IMR-90 (cell line): ENCODE measurements around the gene TULP4. TPM values are rescaled to one million over a fixed set of nuclear protein-coding genes. Genes with fewer than 3 reads are reported as not detected.

Experiments
- ATAC-seq: fragments of 200-7000 bp; cut with Tn5 transposase; 2 replicates; pipeline ENCODE4 v1.9.1; 2020; ENCODE audit warnings: low read depth, mild to moderate bottlenecking, moderate library complexity
- BruUV-seq: library from RNA; stranded (reverse); fragments of 400-500 nt; replicated peaks from 2 replicates; lab custom pipeline; 2021; lab: Mats Ljungman, UMichigan
- CTCF ChIA-PET: fragments of 300-600 bp; formaldehyde crosslinking; extraction: SDS; loops from one replicate; lab custom pipeline; 2021; ENCODE audit warnings: antibody characterized with exemption; lab: Yijun Ruan, JAX
- POLR2A ChIA-PET: fragments of 300-600 bp; sonication (Branson Sonifier 250); formaldehyde crosslinking; loops from one replicate; lab custom pipeline; 2022; ENCODE audit warnings: antibody characterized with exemption; ENCODE audit not compliant: unreplicated experiment; lab: Charles Lee
- DNase-seq: peaks from one replicate; pipeline ENCODE4 v3.0.0; 2013
- H2AFZ ChIP-seq: replicated peaks from 2 replicates; pipeline ENCODE3; 2013; ENCODE audit warnings: low read length, mild to moderate bottlenecking; ENCODE audit not compliant: poor library complexity
- H2AK5ac ChIP-seq: 2 replicates; pipeline ENCODE4 v1.6.1; 2013; ENCODE audit warnings: low read depth, low read length, inconsistent platforms
- H2AK9ac ChIP-seq: replicated peaks from 2 replicates; pipeline ENCODE3; 2013; ENCODE audit warnings: mild to moderate bottlenecking, low read depth, low read length, moderate library complexity; ENCODE audit not compliant: poor library complexity
- H2BK120ac ChIP-seq: 2 replicates; pipeline ENCODE4 v1.6.1; 2013; ENCODE audit warnings: low read depth, low read length, inconsistent platforms
- H2BK15ac ChIP-seq: 3 replicates; pipeline ENCODE4 v1.6.1; 2013; ENCODE audit warnings: low read depth, low read length, inconsistent platforms
- H2BK20ac ChIP-seq: 2 replicates; pipeline ENCODE4 v1.6.1; 2013; ENCODE audit warnings: low read depth, mild to moderate bottlenecking, inconsistent platforms, low read length, moderate library complexity
- H2BK5ac ChIP-seq: 2 replicates; pipeline ENCODE4 v1.6.1; 2013; ENCODE audit warnings: mild to moderate bottlenecking, low read depth, low read length, inconsistent platforms; ENCODE audit not compliant: poor library complexity, severe bottlenecking
- H3K14ac ChIP-seq: replicated peaks from 2 replicates; pipeline ENCODE4 v1.6.1; 2013; ENCODE audit warnings: low read depth, low read length, inconsistent platforms
- H3K18ac ChIP-seq: 2 replicates; pipeline ENCODE4 v1.6.1; 2013; ENCODE audit warnings: low read depth, low read length, control low read depth
- H3K23ac ChIP-seq: 2 replicates; pipeline ENCODE4 v1.6.1; 2013; ENCODE audit warnings: low read depth, low read length, inconsistent platforms
- H3K27ac ChIP-seq: 2 replicates; pipeline ENCODE4 v1.5.1; 2013; ENCODE audit warnings: mild to moderate bottlenecking, control low read depth, low read length; ENCODE audit not compliant: insufficient read depth
- H3K27me3 ChIP-seq: 2 replicates; pipeline ENCODE4 v1.6.1; 2013; ENCODE audit warnings: low read length; ENCODE audit not compliant: control insufficient read depth, insufficient read depth
- H3K36me3 ChIP-seq: 2 replicates; pipeline ENCODE4 v1.6.1; 2013; ENCODE audit warnings: low read length, mixed read lengths; ENCODE audit not compliant: control insufficient read depth, insufficient read depth
- H3K4ac ChIP-seq: 2 replicates; pipeline ENCODE4 v1.6.1; 2013; ENCODE audit warnings: low read depth, low read length, inconsistent platforms
- H3K4me1 ChIP-seq: 2 replicates; pipeline ENCODE4 v1.6.1; 2013; ENCODE audit warnings: low read length, mixed read lengths; ENCODE audit not compliant: control insufficient read depth, insufficient read depth
- H3K4me2 ChIP-seq: 2 replicates; pipeline ENCODE4 v1.6.1; 2013; ENCODE audit warnings: low read depth, mild to moderate bottlenecking, control low read depth, low read length, moderate library complexity
- H3K4me3 ChIP-seq: 2 replicates; pipeline ENCODE4 v1.5.1; 2013; ENCODE audit warnings: low read depth, mild to moderate bottlenecking, control low read depth, low read length, moderate library complexity; ENCODE audit not compliant: insufficient read depth
- H3K56ac ChIP-seq: 2 replicates; pipeline ENCODE4 v1.6.1; 2013; ENCODE audit warnings: low read length, inconsistent platforms; ENCODE audit not compliant: insufficient read depth; ENCODE audit errors: extremely low read depth
- H3K79me1 ChIP-seq, 2 experiments: 2 replicates each; pipeline ENCODE4 v1.6.1; 2013; ENCODE audit warnings: low read length in 2 of 2, inconsistent platforms in 1 of 2, low read depth in 1 of 2
- H3K9ac ChIP-seq: 2 replicates; pipeline ENCODE4 v1.6.1; 2013; ENCODE audit warnings: low read depth, low read length, control low read depth
- H3K9me1 ChIP-seq: 2 replicates; pipeline ENCODE4 v1.6.1; 2013; ENCODE audit warnings: low read length, inconsistent platforms; ENCODE audit not compliant: insufficient read depth
- H3K9me3 ChIP-seq: 2 replicates; pipeline ENCODE4 v1.6.1; 2013; ENCODE audit warnings: low read length; ENCODE audit not compliant: control insufficient read depth, insufficient read depth
- H4K20me1 ChIP-seq: 2 replicates; pipeline ENCODE4 v1.6.1; 2013; ENCODE audit warnings: low read length, inconsistent platforms; ENCODE audit not compliant: insufficient read depth
- H4K5ac ChIP-seq: 2 replicates; pipeline ENCODE4 v1.6.1; 2013; ENCODE audit warnings: mild to moderate bottlenecking, low read depth, low read length, control low read depth
- H4K8ac ChIP-seq, 2 experiments: 2 replicates each; pipeline ENCODE4 v1.6.1; 2013; ENCODE audit warnings: low read depth in 2 of 2, low read length in 2 of 2, control low read depth in 1 of 2, inconsistent platforms in 1 of 2
- H4K91ac ChIP-seq: 2 replicates; pipeline ENCODE4 v1.6.1; 2013; ENCODE audit warnings: low read depth, low read length, inconsistent platforms; ENCODE audit not compliant: insufficient read depth
- CEBPB ChIP-seq: IDR thresholded peaks from 2 replicates; pipeline ENCODE4 v1.6.1; 2012; ENCODE audit warnings: low read depth, low read length, improper control_type of control experiment
- MAZ ChIP-seq: IDR thresholded peaks from 2 replicates; pipeline ENCODE4 v1.6.1; 2012; ENCODE audit warnings: low read depth, mild to moderate bottlenecking, low read length, improper control_type of control experiment, moderate library complexity, borderline replicate concordance
- NFE2L2 ChIP-seq: fragments of 150-350 bp; IDR thresholded peaks from 2 replicates; pipeline ENCODE4 v1.6.1; 2016; ENCODE audit warnings: low read depth, mild to moderate bottlenecking, low read length
- RAD21 ChIP-seq: IDR thresholded peaks from 2 replicates; pipeline ENCODE4 v1.6.1; 2012; ENCODE audit warnings: low read length, improper control_type of control experiment
- WGBS, 2 experiments: methylation state at CpG; one replicate each; pipeline versions ENCODE4 v1.1.5 to v1.1.7; 2013; ENCODE audit warnings: missing lambda C conversion rate in 2 of 2; ENCODE audit not compliant: insufficient read length in 1 of 2; ENCODE audit errors: extremely low coverage in 2 of 2; 5-methylcytosine and 5-hydroxymethylcytosine counted together
- dilution Hi-C: fragments of 300-500 bp; cut with HindIII; formaldehyde crosslinking; loops from one replicate; pipeline ENCODE4 v1.14.3; 2018; ENCODE audit warnings: low sequenced_read_pairs; ENCODE audit not compliant: unreplicated experiment
- in situ Hi-C: fragments of 300-500 bp; cut with MboI; formaldehyde crosslinking; loops from 3 replicates; pipeline ENCODE4 v1.14.3; 2019; ENCODE audit warnings: low sequenced_read_pairs, inconsistent platforms, mixed read lengths
- intact Hi-C: fragments of 100-400 bp; cut with micrococcal nuclease; formaldehyde crosslinking; loops from 2 replicates; pipeline ENCODE4 v1.10.0; 2022
- polyA plus RNA-seq, 3 experiments: library from polyadenylated mRNA; depleted of rRNA; stranded (reverse); fragments of >200 nt; gene quantifications; 2 replicates each; pipeline ENCODE4 v1.2.3, GENCODE V29; 2012; ENCODE audit warnings: low replicate concordance in 1 of 3
- total RNA-seq: library from RNA; depleted of rRNA; stranded (reverse); fragments of >200 nt; gene quantifications from 2 replicates; pipeline ENCODE4 v1.2.3, GENCODE V29; 2012

TULP4 gene
- total and polyA plus RNA-seq, 2 of the 4 experiments (the other 2 are of a cell fraction): 8.1 to 30.6 TPM

- H2AK5ac ChIP-seq: no peak overlapping the region
- dilution Hi-C loops: no loop called here
- DNase-seq: peak; percentile 58
Observed at GRCh38 chr6:158361961-158362669, 49.9 kb downstream of the TULP4 start.

More at GRCh38 chr6:158361961-158362669, 49.9 kb downstream of the TULP4 start:
- H3K4me3 ChIP-seq: no peak overlapping the region
- peaks cover 16 to 25% of the 10 kb centered on the region in 2 experiments for H3K79me1 ChIP-seq
- H3K23ac ChIP-seq: no peak overlapping the region
- H2BK120ac ChIP-seq: no peak overlapping the region
- no peak overlapping the region for H3K9ac ChIP-seq
- H3K27me3 ChIP-seq: no peaks in the 10 kb centered on the region
- no peak overlapping the region for H3K18ac ChIP-seq
- H3K9me1 ChIP-seq: peaks cover 2% of the 10 kb centered on the region; the same call in 1 of the 2 replicates
- H3K4ac ChIP-seq: no peak overlapping the region
- WGBS, 2 experiments: 100% methylated on average over 1 of the region's 5 CpGs; no CpG with 5 or more reads in 1 of the 2 experiments
- intact Hi-C loops: no loop called here
- in situ Hi-C loops: no loop called here
- no peak overlapping the region for H2BK5ac ChIP-seq
- H2BK20ac ChIP-seq: no peak overlapping the region
- peaks cover 26% of the 10 kb centered on the region for H4K20me1 ChIP-seq
- POLR2A ChIA-PET: interaction anchor here (0.6 kb wide), 1 partner anchor 142 kb away, joined by 3 read pairs; no protein-coding TSS in a partner anchor
- no peak overlapping the region for H4K8ac ChIP-seq
- no peak overlapping the region for H4K91ac ChIP-seq
- peak; percentile 56 for ATAC-seq
- no peak overlapping the region for H3K14ac ChIP-seq
- H2BK15ac ChIP-seq: no peak overlapping the region
- CTCF ChIA-PET: interaction anchor here (0.9 kb wide), 1 partner anchor 79 kb away, joined by 3 read pairs; no protein-coding TSS in a partner anchor
- no peak overlapping the region for H2AK9ac ChIP-seq
- no peak overlapping the region for H2AFZ ChIP-seq
- no peak overlapping the region for H3K27ac ChIP-seq
- no peak overlapping the region for H4K5ac ChIP-seq
- no peaks in the 10 kb centered on the region for H3K9me3 ChIP-seq
- H3K4me2 ChIP-seq: no peak overlapping the region
- TF ChIP-seq RAD21 (no peak), CEBPB (peak; percentile 65), MAZ (no peak), NFE2L2 (no peak)
- H3K56ac ChIP-seq: no peak overlapping the region
- no TSS peak for BruUV-seq
- H3K36me3 ChIP-seq: no peaks in the 10 kb centered on the region
- H3K4me1 ChIP-seq: peaks cover 4% of the 10 kb centered on the region; the same call in 1 of the 2 replicates
